ENCODE results near the gene MDFIC.

The MDFIC gene

DNA sequence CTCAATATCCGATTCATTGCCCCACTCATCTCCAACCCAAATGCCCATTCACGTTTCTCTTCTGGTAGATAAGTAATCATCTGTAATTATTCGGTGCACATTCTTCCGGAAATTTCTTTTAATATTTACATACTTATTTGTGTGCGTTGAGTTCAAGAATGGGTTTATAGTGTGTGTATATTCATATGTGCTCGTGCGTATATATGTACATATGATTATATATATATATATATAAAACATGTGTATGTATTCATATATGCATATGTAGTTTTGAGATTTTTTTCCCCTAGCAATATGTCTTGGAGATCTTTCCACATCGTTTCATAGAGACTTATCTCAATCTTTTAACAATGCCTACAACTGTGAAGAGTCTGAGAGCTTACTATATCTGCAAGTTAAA lies 118.2 kb downstream of the MDFIC start:
- Histone ChIP-seq H3K4me1 (ENCODE audit: insufficient read depth, low read length, poor library complexity, severe bottlenecking) (no peaks in the 10 kb centered on the region), H3K36me3 (ENCODE audit: insufficient read depth, low read length) (no peaks in the 10 kb centered on the region), H2AFZ (ENCODE audit: low read length) (no peak overlapping the region), H3K27me3 (ENCODE audit: insufficient read depth, low read length, poor library complexity, severe bottlenecking) (no peaks in the 10 kb centered on the region), H3K9me2 (replicated peaks; ENCODE audit: low read depth, low read length) (no peaks in the 10 kb centered on the region), H3K9ac (ENCODE audit: low read depth, low read length, poor library complexity, severe bottlenecking) (no peak overlapping the region), H3K4me2 (ENCODE audit: low read depth, low read length, poor library complexity, severe bottlenecking) (no peak overlapping the region), H3K79me2 (ENCODE audit: insufficient read depth, low read length) (no peaks in the 10 kb centered on the region), H3F3A (ENCODE audit: low read depth) (no peaks in the 10 kb centered on the region), H3K4me3 (ENCODE audit: low read length, poor library complexity, severe bottlenecking) (no peak overlapping the region), H3K9me3 (ENCODE audit: insufficient read depth, low read depth, low read length) (no peaks in the 10 kb centered on the region), H4K20me1 (ENCODE audit: insufficient read depth, low read length, poor library complexity, severe bottlenecking) (no peaks in the 10 kb centered on the region)
- TF ChIP-seq EZH2phosphoT487 (IDR thresholded peaks at IDR 0.05; ENCODE audit: borderline replicate concordance): no peak
- TF ChIP-seq, protein P1, sequence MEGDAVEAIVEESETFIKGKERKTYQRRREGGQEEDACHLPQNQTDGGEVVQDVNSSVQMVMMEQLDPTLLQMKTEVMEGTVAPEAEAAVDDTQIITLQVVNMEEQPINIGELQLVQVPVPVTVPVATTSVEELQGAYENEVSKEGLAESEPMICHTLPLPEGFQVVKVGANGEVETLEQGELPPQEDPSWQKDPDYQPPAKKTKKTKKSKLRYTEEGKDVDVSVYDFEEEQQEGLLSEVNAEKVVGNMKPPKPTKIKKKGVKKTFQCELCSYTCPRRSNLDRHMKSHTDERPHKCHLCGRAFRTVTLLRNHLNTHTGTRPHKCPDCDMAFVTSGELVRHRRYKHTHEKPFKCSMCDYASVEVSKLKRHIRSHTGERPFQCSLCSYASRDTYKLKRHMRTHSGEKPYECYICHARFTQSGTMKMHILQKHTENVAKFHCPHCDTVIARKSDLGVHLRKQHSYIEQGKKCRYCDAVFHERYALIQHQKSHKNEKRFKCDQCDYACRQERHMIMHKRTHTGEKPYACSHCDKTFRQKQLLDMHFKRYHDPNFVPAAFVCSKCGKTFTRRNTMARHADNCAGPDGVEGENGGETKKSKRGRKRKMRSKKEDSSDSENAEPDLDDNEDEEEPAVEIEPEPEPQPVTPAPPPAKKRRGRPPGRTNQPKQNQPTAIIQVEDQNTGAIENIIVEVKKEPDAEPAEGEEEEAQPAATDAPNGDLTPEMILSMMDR (conservative IDR thresholded peaks at IDR 0.05; ENCODE audit: low read length): no peak

DNA sequence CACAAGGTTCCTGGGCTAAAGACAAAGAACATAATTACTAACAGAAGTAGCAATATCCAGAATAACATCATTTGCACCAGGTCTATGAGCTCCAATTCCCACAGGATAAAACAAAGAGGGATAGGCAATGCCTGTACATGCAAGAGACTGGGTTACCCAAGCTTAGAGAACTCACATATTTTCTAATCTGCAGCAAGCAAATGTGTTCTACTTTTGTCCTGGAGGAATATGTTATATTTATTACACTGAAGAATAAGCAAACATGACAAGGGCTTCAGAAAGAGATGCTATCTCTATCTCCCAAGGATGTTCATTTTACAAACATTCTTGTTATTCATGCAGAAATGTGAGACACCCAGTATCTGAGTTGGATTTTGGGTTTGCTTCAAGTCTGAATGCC lies 118.6 kb downstream of the MDFIC start:
- no peak for TF ChIP-seq EZH2phosphoT487 (IDR thresholded peaks at IDR 0.05; ENCODE audit: borderline replicate concordance)
- TF ChIP-seq, protein P1 (conservative IDR thresholded peaks at IDR 0.05; ENCODE audit: low read length): no peak
- H3K4me1 ChIP-seq (ENCODE audit: insufficient read depth, low read length, poor library complexity, severe bottlenecking): no peaks in the 10 kb centered on the region

DNA sequence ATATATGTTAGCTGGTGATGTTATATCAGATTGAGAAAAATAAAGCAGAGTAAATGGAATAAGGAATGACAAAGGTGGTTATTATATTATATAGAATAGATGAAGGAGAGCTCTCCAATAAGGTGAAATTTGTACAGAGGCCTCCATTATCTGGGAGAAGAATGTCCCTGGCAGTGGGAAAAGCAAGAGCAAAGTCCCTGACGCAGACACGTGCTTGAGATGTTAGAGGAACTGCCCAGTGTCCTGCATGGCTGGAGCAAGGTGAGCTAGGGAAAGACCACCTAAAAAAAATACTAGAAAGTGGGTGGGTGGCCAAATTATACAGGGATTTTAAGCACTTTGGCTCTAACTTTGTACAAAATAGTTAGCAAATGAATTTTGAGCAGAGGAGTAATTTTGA lies 120.7 kb downstream of the MDFIC start:
- Histone ChIP-seq H3F3A (ENCODE audit: low read depth) (no peaks in the 10 kb centered on the region), H3K27me3 (ENCODE audit: insufficient read depth, low read length, poor library complexity, severe bottlenecking) (no peaks in the 10 kb centered on the region), H3K79me2 (ENCODE audit: insufficient read depth, low read length) (no peaks in the 10 kb centered on the region), H3K9ac (ENCODE audit: low read depth, low read length, poor library complexity, severe bottlenecking) (no peak overlapping the region), H3K4me2 (ENCODE audit: low read depth, low read length, poor library complexity, severe bottlenecking) (no peak overlapping the region), H4K20me1 (ENCODE audit: insufficient read depth, low read length, poor library complexity, severe bottlenecking) (no peaks in the 10 kb centered on the region), H3K4me1 (ENCODE audit: insufficient read depth, low read length, poor library complexity, severe bottlenecking) (no peaks in the 10 kb centered on the region), H3K9me3 (ENCODE audit: insufficient read depth, low read depth, low read length) (no peaks in the 10 kb centered on the region), H3K36me3 (ENCODE audit: insufficient read depth, low read length) (no peaks in the 10 kb centered on the region), H3K9me2 (replicated peaks; ENCODE audit: low read depth, low read length) (no peaks in the 10 kb centered on the region), H3K4me3 (ENCODE audit: low read length, poor library complexity, severe bottlenecking) (no peak overlapping the region), H2AFZ (ENCODE audit: low read length) (no peak overlapping the region)
- TF ChIP-seq EZH2phosphoT487 (IDR thresholded peaks at IDR 0.05; ENCODE audit: borderline replicate concordance): no peak
- TF ChIP-seq, protein P1 (conservative IDR thresholded peaks at IDR 0.05; ENCODE audit: low read length): no peak

More for the DNA sequence above, 118.6 kb downstream of the MDFIC start:
- Histone ChIP-seq H3K4me2 (ENCODE audit: low read depth, low read length, poor library complexity, severe bottlenecking) (no peak overlapping the region), H3K79me2 (ENCODE audit: insufficient read depth, low read length) (no peaks in the 10 kb centered on the region), H3K27me3 (ENCODE audit: insufficient read depth, low read length, poor library complexity, severe bottlenecking) (no peaks in the 10 kb centered on the region), H3K36me3 (ENCODE audit: insufficient read depth, low read length) (no peaks in the 10 kb centered on the region), H3K9me2 (replicated peaks; ENCODE audit: low read depth, low read length) (no peaks in the 10 kb centered on the region), H3F3A (ENCODE audit: low read depth) (no peaks in the 10 kb centered on the region), H3K9ac (ENCODE audit: low read depth, low read length, poor library complexity, severe bottlenecking) (no peak overlapping the region), H3K9me3 (ENCODE audit: insufficient read depth, low read depth, low read length) (no peaks in the 10 kb centered on the region), H4K20me1 (ENCODE audit: insufficient read depth, low read length, poor library complexity, severe bottlenecking) (no peaks in the 10 kb centered on the region), H2AFZ (ENCODE audit: low read length) (no peak overlapping the region), H3K4me3 (ENCODE audit: low read length, poor library complexity, severe bottlenecking) (no peak overlapping the region)

Measured in Loucy (cell line).